Measurements from ENCODE around the gene BLOC1S5. TPM values are rescaled to one million over a fixed set of nuclear protein-coding genes. Genes with fewer than 3 reads are reported as not detected.

Gene BLOC1S5
- total and polyA plus RNA-seq, 9 of the 15 experiments (the other 6 are each of a cell fraction or from before 2014, with no cell fraction given), result 8.5 to 41.0 (median 27.7) TPM

- Histone ChIP-seq H3K4me1 (replicated peaks in 1 of 2; ENCODE audit: control insufficient read depth in 2 of 2, insufficient read depth in 2 of 2, low read length in 2 of 2) (peaks cover 0 to 16% of the 10 kb centered on the region in 2 experiments; a peak in 4 of 5 replicates), H3K4me2 (ENCODE audit: insufficient read depth, low read length) (no peak overlapping the region), H3K79me2 (ENCODE audit: control insufficient read depth, insufficient read depth, low read length) (peaks cover 85% of the 10 kb centered on the region), H3K9ac (ENCODE audit: insufficient read depth in 1 of 2, low read depth in 2 of 2, low read length in 2 of 2) (no peak overlapping the region), H2AFZ (ENCODE audit: low read depth, low read length) (no peak overlapping the region), H3K27me3 (ENCODE audit: control insufficient read depth in 2 of 2, insufficient read depth in 2 of 2, low read length in 2 of 2) (no peaks in the 10 kb centered on the region), H3K36me3 (ENCODE audit: control insufficient read depth, insufficient read depth, low read length) (peaks cover 94% of the 10 kb centered on the region), H3K9me1 (ENCODE audit: control insufficient read depth, insufficient read depth, low read length) (no peaks in the 10 kb centered on the region), H4K20me1 (replicated peaks; ENCODE audit: control insufficient read depth, insufficient read depth, low read length) (no peaks in the 10 kb centered on the region), H3K4me3 (no peak overlapping the region), H3K27ac (ENCODE audit: extremely low read depth, low read depth, low read length) (no peak overlapping the region), H3K9me3 (replicated peaks; ENCODE audit: control insufficient read depth, insufficient read depth, low read depth, low read length) (no peaks in the 10 kb centered on the region)
- FAIRE-seq, result no peak
- no peak for DNase-seq (ENCODE audit: extremely low read depth in 1 of 4, low spot score in 3 of 4)
- ChIA-PET POLR2A (interaction anchor here (0.5 to 0.8 kb wide), 4 partner anchors 14 to 982 kb away, joined by 3 to 4 read pairs (median 3); partner anchors contain the start of gene EEF1E1), CTCF (ENCODE audit: low intra/inter-chr PET ratio) (no interaction called here)
- in situ Hi-C loops (cut with MboI) (no loop called here), intact Hi-C loops (cut with micrococcal nuclease) (no loop called here)
- BruUV-seq (replicated peaks), result no TSS peak
- WGBS (ENCODE audit: insufficient coverage, low coverage, missing lambda C conversion rate), result 83% methylated on average over 2 of the region's 2 CpGs
- TF ChIP-seq MEF2D (tag; conservative IDR thresholded peaks at IDR 0.05; ENCODE audit: low read depth), result no peak
- TF ChIP-seq CBX3 (IDR thresholded peaks at IDR 0.05; ENCODE audit: borderline replicate concordance in 1 of 2, low read length in 2 of 2), result no peak
- TF ChIP-seq SNRNP70 (optimal IDR thresholded peaks at IDR 0.05; ENCODE audit: low read depth, low read length), result no peak
- 0 out of 2 replicates have a peak, but pooled peaks have one; percentile 39 for TF ChIP-seq GTF2E2 (tag; IDR thresholded peaks at IDR 0.05)
- TF ChIP-seq NUFIP1 (IDR thresholded peaks at IDR 0.05; ENCODE audit: partially characterized antibody), result no peak
- TF ChIP-seq, protein P1, sequence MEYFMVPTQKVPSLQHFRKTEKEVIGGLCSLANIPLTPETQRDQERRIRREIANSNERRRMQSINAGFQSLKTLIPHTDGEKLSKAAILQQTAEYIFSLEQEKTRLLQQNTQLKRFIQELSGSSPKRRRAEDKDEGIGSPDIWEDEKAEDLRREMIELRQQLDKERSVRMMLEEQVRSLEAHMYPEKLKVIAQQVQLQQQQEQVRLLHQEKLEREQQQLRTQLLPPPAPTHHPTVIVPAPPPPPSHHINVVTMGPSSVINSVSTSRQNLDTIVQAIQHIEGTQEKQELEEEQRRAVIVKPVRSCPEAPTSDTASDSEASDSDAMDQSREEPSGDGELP (CRISPR knock-in tag; IDR thresholded peaks at IDR 0.05; ENCODE audit: borderline replicate concordance), result no peak
- no peak for ATAC-seq
Observed at GRCh38 chr6:8088886-8089285, 24.7 kb upstream of the BLOC1S5 start.
